Middle frontal gyrus (tissue), 1 donor: ENCODE measurements around the gene PDIA4.

Experiments
- DNase-seq: peaks from one replicate; pipeline ENCODE4 v3.0.0-alpha.2; 2015; ENCODE audit warnings: low spot score; ENCODE audit errors: extremely low spot score

The PDIA4 gene

GRCh38 chr7:148972375-148972774 is 55.9 kb downstream of the PDIA4 start:
- DNase-seq: no peak

GRCh38 chr7:148967602-148968001 is 60.7 kb downstream of the PDIA4 start:
- DNase-seq: no peak

DNA sequence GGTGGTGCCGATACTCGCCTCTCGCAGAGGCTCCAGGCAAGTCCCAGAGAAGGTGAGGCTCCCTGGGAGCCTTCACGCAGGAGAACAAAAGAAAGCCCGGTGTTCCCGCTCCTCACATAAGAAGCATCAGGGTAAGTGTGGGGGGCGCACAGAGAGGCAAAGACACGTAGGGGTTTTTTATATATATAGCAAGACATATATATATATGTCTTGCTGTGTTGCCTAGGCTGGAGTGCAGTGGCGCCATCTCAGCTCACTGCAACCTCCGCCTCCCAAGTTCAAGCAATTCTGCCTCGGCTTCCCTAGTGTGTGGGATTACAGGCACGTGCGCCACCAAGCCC is 61.3 kb downstream of the PDIA4 start:
- no peak for DNase-seq

DNA sequence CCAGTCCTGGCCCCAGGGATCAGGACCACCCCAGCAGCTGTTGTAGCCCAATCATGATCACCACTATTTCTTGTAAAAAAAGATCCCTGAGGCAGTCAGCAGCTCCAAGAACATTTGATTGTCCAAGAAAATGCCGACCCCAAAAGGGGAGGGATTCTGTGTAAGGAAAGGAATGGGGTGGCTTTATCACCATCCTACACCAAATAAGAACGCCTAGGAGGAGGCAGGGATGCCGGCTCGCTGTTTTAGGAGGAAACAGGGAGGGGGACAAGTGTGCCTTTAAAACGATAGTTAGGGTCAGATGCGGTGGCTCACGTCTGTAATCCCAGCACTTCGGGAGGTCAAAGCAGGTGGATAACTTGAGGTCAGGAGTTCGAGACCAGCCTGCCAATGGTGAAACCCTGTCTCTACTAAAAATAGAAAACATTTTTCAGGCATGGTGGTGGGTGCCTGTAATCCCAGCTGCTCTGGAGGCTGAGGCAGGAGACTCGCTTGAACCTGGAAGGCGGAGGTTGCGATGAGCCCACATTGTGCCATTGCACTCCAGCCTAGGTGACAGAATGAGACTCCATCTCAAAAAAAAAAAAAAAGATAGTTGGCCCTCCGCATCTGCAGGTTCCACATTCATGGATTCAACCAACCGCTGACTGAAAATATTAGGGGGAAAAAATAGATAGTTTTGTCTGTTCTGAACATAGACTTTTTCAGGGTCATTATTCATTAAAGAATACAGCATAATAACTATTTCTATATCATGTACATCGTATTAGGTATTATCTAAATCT is 63.6 kb downstream of the PDIA4 start:
- DNase-seq: no peak

DNA sequence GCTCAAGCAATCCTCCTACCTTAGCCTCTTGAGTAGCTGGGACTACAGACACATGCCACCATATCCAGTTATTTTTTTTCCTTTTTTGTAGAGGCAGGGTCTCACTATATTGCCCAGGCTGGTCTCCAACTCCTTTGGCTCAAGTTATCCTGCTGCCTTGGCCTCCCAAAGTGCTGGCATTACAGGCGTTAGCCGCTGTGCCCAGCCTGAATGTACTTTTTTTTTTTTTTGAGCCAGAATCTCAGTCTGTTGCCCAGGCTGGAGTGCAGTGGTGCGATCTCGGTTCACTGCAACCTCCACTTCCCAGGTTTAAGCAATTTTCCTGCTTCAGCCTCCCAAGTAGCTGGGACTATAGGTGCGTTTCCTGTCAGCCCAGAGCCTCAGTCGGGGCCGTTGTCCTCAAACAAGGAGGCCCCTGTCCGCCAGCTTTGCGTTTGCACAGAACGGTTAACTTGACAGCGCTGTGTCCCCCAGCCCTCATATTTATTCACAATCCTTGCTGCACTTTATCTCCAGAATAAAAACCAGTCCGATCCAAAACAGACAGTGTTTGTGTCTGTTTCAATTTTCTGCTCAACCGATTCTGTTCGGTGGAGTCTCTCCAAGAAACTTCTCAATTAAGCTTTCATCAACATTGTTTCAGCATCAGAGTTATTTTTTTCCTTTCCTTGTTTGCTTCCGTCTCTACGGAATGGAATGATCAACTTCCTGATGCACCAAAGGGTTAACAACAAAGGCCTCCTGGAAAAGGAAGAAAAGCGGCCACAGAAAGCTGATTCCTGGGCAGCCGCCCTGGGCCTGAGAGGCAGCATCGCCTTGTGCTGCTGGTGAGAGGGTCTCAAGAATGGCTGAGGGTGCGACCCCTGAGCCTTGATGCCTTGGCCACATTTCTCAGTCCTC is 64.5 kb downstream of the PDIA4 start:
- no peak for DNase-seq

GRCh38 chr7:148962823-148963582 is 65.3 kb downstream of the PDIA4 start:
- peak; percentile 75 for DNase-seq

GRCh38 chr7:148962440-148962822 is 65.9 kb downstream of the PDIA4 start:
- no peak for DNase-seq

- no peak for DNase-seq
These were observed 68.6 kb downstream of the PDIA4 start for GRCh38 chr7:148959726-148960125.

- no peak for DNase-seq
These were observed 70.2 kb downstream of the PDIA4 start for GRCh38 chr7:148958061-148958460.

GRCh38 chr7:148954766-148955165 is 73.5 kb downstream of the PDIA4 start:
- no peak for DNase-seq

GRCh38 chr7:148953676-148954075 is 74.6 kb downstream of the PDIA4 start:
- DNase-seq: no peak
